HG02610 (cell line): Measurements from ENCODE around the gene ZNF362.
"Not testable (repeated sequence)": the region's sequence is repeated elsewhere in the genome, so short reads cannot be mapped to it uniquely, and the experiment has no call there.

ENCODE experiments used
- ATAC-seq: cut with Tn5 transposase; IDR thresholded peaks from one replicate; pipeline ENCODE4 v1.9.1; 2021; ENCODE audit warnings: mild to moderate bottlenecking, moderate library complexity; ENCODE audit not compliant: unreplicated experiment

Gene ZNF362

GRCh38 chr1:33256471-33257206 is at the start of gene ZNF362:
ZNF362 (plus strand) TSS chr1:33256492; CDS start chr1:33270575, 14,083 bp downstream.
- peak; percentile 37 for ATAC-seq

- no peak for ATAC-seq
Observed at GRCh38 chr1:33211972-33212371, 44.3 kb upstream of the ZNF362 start.

- no peak for ATAC-seq
Observed at GRCh38 chr1:33219886-33220661, 36.2 kb upstream of the ZNF362 start.

GRCh38 chr1:33220676-33221384 is 35.5 kb upstream of the ZNF362 start:
- no peak for ATAC-seq

- no peak for ATAC-seq
Observed at GRCh38 chr1:33221385-33221758, 34.9 kb upstream of the ZNF362 start.

GRCh38 chr1:33222381-33222780 is 33.9 kb upstream of the ZNF362 start:
- ATAC-seq, result no peak

- ATAC-seq, result no peak
Observed at GRCh38 chr1:33224166-33224707, 32.1 kb upstream of the ZNF362 start.

GRCh38 chr1:33225586-33225985 is 30.7 kb upstream of the ZNF362 start:
- ATAC-seq, result no peak

GRCh38 chr1:33228935-33229487 is 27.3 kb upstream of the ZNF362 start:
- ATAC-seq, result no peak

GRCh38 chr1:33231166-33231565 is 25.1 kb upstream of the ZNF362 start:
- ATAC-seq, result no peak

- no peak for ATAC-seq
Observed at GRCh38 chr1:33232716-33233115, 23.6 kb upstream of the ZNF362 start.

- no peak for ATAC-seq
Observed at GRCh38 chr1:33234131-33234530, 22.2 kb upstream of the ZNF362 start.

GRCh38 chr1:33234588-33234990 is 21.7 kb upstream of the ZNF362 start:
- no peak for ATAC-seq

- no peak for ATAC-seq
Observed at GRCh38 chr1:33235521-33235920, 20.8 kb upstream of the ZNF362 start.

- ATAC-seq, result no peak
Observed at GRCh38 chr1:33236498-33236897, 19.8 kb upstream of the ZNF362 start.

- no peak for ATAC-seq
Observed at GRCh38 chr1:33237579-33237978, 18.7 kb upstream of the ZNF362 start.

- ATAC-seq, result not testable (repeated sequence)
Observed at GRCh38 chr1:33238194-33238724, 18.0 kb upstream of the ZNF362 start.

- not testable (repeated sequence) for ATAC-seq
Observed at GRCh38 chr1:33239410-33239809, 16.9 kb upstream of the ZNF362 start.

- ATAC-seq, result no peak
Observed at GRCh38 chr1:33241866-33242265, 14.4 kb upstream of the ZNF362 start.

GRCh38 chr1:33242652-33243051 is 13.6 kb upstream of the ZNF362 start:
- ATAC-seq, result no peak
